Liver (tissue), 9 donors: ENCODE measurements around the gene NKTR. TPM values are rescaled to one million over a fixed set of nuclear protein-coding genes. Genes with fewer than 3 reads are reported as not detected.

Source experiments
- DNase-seq: peaks from one replicate; pipeline ENCODE4 v3.0.0-alpha.2; 2017; ENCODE audit warnings: low spot score
- H3K27ac ChIP-seq, 2 donors: one replicate each; pipeline ENCODE4 v1.7.0; 2013; ENCODE audit warnings: inconsistent platforms in 2 of 2, low read length in 2 of 2, control low read depth in 1 of 2, low read depth in 1 of 2, mild to moderate bottlenecking in 1 of 2
- H3K27me3 ChIP-seq, 4 donors: one replicate each; pipeline versions ENCODE4 v1.6.1 to v1.7.0; 2013; ENCODE audit warnings: low read length in 3 of 4, inconsistent platforms in 1 of 4, mild to moderate bottlenecking in 1 of 4, moderate library complexity in 1 of 4; ENCODE audit not compliant: control insufficient read depth in 4 of 4, insufficient read depth in 4 of 4
- H3K36me3 ChIP-seq, 4 donors: one replicate each; pipeline versions ENCODE4 v1.6.1 to v1.7.0; 2013; ENCODE audit warnings: low read length in 3 of 4, mild to moderate bottlenecking in 3 of 4, low read depth in 1 of 4, moderate library complexity in 1 of 4; ENCODE audit not compliant: control insufficient read depth in 4 of 4, insufficient read depth in 3 of 4
- H3K4me1 ChIP-seq, 4 donors: one replicate each; pipeline versions ENCODE4 v1.6.1 to v1.7.0; 2013; ENCODE audit warnings: low read length in 3 of 4, mild to moderate bottlenecking in 3 of 4, moderate library complexity in 1 of 4; ENCODE audit not compliant: control insufficient read depth in 4 of 4, insufficient read depth in 4 of 4
- H3K4me3 ChIP-seq, 3 donors: one replicate each; pipeline versions ENCODE4 v1.6.1 to v1.7.0; 2013; ENCODE audit warnings: low read length in 3 of 3, control low read depth in 1 of 3, low read depth in 1 of 3, mild to moderate bottlenecking in 1 of 3
- H3K9ac ChIP-seq, 2 donors: one replicate each; pipeline ENCODE4 v1.7.0; 2013; ENCODE audit warnings: low read length in 2 of 2, mild to moderate bottlenecking in 2 of 2, moderate library complexity in 2 of 2, control low read depth in 1 of 2, low read depth in 1 of 2
- H3K9me3 ChIP-seq, 4 donors: one replicate each; pipeline versions ENCODE4 v1.6.1 to v1.7.0; 2013; ENCODE audit warnings: low read length in 3 of 4; ENCODE audit not compliant: control insufficient read depth in 4 of 4
- ATF3 ChIP-seq: IDR thresholded peaks from 2 replicates; pipeline ENCODE4 v1.6.1; 2016; ENCODE audit warnings: antibody characterized with exemption
- CTCF ChIP-seq: fragments of 150-350 bp; IDR thresholded peaks from 2 replicates; pipeline ENCODE4 v1.5.1; 2017; ENCODE audit warnings: improper control_type of control experiment, low read depth, low read length; ENCODE audit not compliant: missing input control
- EGR1 ChIP-seq, 2 donors: IDR thresholded peaks; 2 replicates each; pipeline ENCODE4 v1.6.1; 2016 to 2018; ENCODE audit warnings: antibody characterized with exemption in 2 of 2, low read depth in 2 of 2
- FOXA1 ChIP-seq: IDR thresholded peaks from 2 replicates; pipeline ENCODE4 v1.6.1; 2016; ENCODE audit warnings: antibody characterized with exemption
- FOXA2 ChIP-seq: IDR thresholded peaks from 2 replicates; pipeline ENCODE4 v1.6.1; 2016; ENCODE audit warnings: antibody characterized with exemption
- GABPA ChIP-seq, 2 donors: IDR thresholded peaks in 1 of 2; conservative IDR thresholded peaks in 1 of 2; 2 replicates each; pipeline ENCODE4 v1.6.1; 2016; ENCODE audit warnings: antibody characterized with exemption in 2 of 2, mild to moderate bottlenecking in 1 of 2, moderate library complexity in 1 of 2
- HNF4A ChIP-seq, 2 donors: conservative IDR thresholded peaks; 2 replicates each; pipeline ENCODE4 v1.6.1; 2016; ENCODE audit warnings: antibody characterized with exemption in 2 of 2, mild to moderate bottlenecking in 2 of 2
- HNF4G ChIP-seq: IDR thresholded peaks from 2 replicates; pipeline ENCODE4 v1.6.1; 2016; ENCODE audit warnings: antibody characterized with exemption
- JUND ChIP-seq, 2 donors: IDR thresholded peaks; 2 replicates each; pipeline ENCODE4 v1.6.1; 2016; ENCODE audit warnings: antibody characterized with exemption in 2 of 2
- MAX ChIP-seq: IDR thresholded peaks from 2 replicates; pipeline ENCODE4 v1.6.1; 2016; ENCODE audit warnings: antibody characterized with exemption
- NR2F2 ChIP-seq: IDR thresholded peaks from 2 replicates; pipeline ENCODE4 v1.6.1; 2016; ENCODE audit warnings: antibody characterized with exemption
- RAD21 ChIP-seq, 2 donors: IDR thresholded peaks; 2 replicates each; pipeline ENCODE4 v1.6.1; 2016; ENCODE audit warnings: antibody characterized with exemption in 2 of 2, mild to moderate bottlenecking in 2 of 2
- REST ChIP-seq: IDR thresholded peaks from 2 replicates; pipeline ENCODE4 v1.6.1; 2016; ENCODE audit warnings: antibody characterized with exemption, mild to moderate bottlenecking
- RXRA ChIP-seq, 2 donors: IDR thresholded peaks; 2 replicates each; pipeline ENCODE4 v1.6.1; 2017 to 2018; ENCODE audit warnings: antibody characterized with exemption in 2 of 2, mild to moderate bottlenecking in 1 of 2
- SP1 ChIP-seq: IDR thresholded peaks from 2 replicates; pipeline ENCODE4 v1.6.1; 2018; ENCODE audit warnings: antibody characterized with exemption, mild to moderate bottlenecking
- TAF1 ChIP-seq: conservative IDR thresholded peaks from 2 replicates; pipeline ENCODE4 v1.6.1; 2016; ENCODE audit warnings: antibody characterized with exemption, mild to moderate bottlenecking
- YY1 ChIP-seq: IDR thresholded peaks from 2 replicates; pipeline ENCODE4 v1.6.1; 2016; ENCODE audit warnings: antibody characterized with exemption, mild to moderate bottlenecking
- WGBS: extraction: QIAGEN DNeasy Blood & Tissue Kit; methylation state at CpG from one replicate; pipeline ENCODE4 v1.1.7; 2013; 5-methylcytosine and 5-hydroxymethylcytosine counted together
- polyA plus RNA-seq, 2 donors: library from polyadenylated mRNA; stranded (reverse) in 1 of 2; unstranded in 1 of 2; fragments of 200-250 nt in 1 of 2; fragments of >200 nt in 1 of 2; fragmentation: Nextera tagmentation in 1 of 2; extraction: Ambion mirVana in 1 of 2; gene quantifications; one replicate each; pipeline versions ENCODE4 v1.2.1 to v1.2.3, GENCODE V29; 2013 to 2015
- total RNA-seq, 2 donors: library from RNA; depleted of rRNA; stranded (reverse); fragments of >200 nt; gene quantifications; one replicate each; pipeline ENCODE4 v1.2.3, GENCODE V29; 2014
- donor health status: healthy.
- donor health status: healthy.
- donor health status: healthy.
- donor health status: healthy.
- donor health status: healthy.

The NKTR gene
- total and polyA plus RNA-seq, 4 donors, result 5.8 to 75.5 (median 28.1) TPM

GRCh38 chr3:42656680-42657610 is 56.5 kb downstream of the NKTR start (continued):
- TF ChIP-seq TAF1 (no peak), ATF3 (no peak), SP1 (no peak), GABPA (IDR thresholded peaks at IDR 0.05 in 1 of 2, conservative IDR thresholded peaks at IDR 0.05 in 1 of 2) (no peak)

- 87% methylated on average over 4 of the region's 4 CpGs for WGBS
These were observed 57.2 kb downstream of the NKTR start for GRCh38 chr3:42657675-42658074.

More at GRCh38 chr3:42657675-42658074, 57.2 kb downstream of the NKTR start:
- TF ChIP-seq CTCF (no peak), SP1 (no peak), ATF3 (no peak), EGR1 (IDR thresholded peaks at IDR 0.05; ENCODE audit: low read depth in 2 of 2) (no peak), MAX (no peak), REST (no peak), FOXA2 (no peak), HNF4A (conservative IDR thresholded peaks at IDR 0.05) (no peak), RXRA (IDR thresholded peaks at IDR 0.05) (no peak), FOXA1 (no peak), JUND (IDR thresholded peaks at IDR 0.05) (no peak), YY1 (no peak), NR2F2 (no peak), RAD21 (IDR thresholded peaks at IDR 0.05) (no peak), HNF4G (no peak), TAF1 (no peak)
- H3K27ac ChIP-seq, result no peak overlapping the region
- no peak overlapping the region for H3K9ac ChIP-seq
- no peaks in the 10 kb centered on the region for H3K9me3 ChIP-seq
- peaks cover 3 to 13% (median 10%) of the 10 kb centered on the region in 4 donors for H3K4me1 ChIP-seq
- no peaks in the 10 kb centered on the region for H3K27me3 ChIP-seq
- DNase-seq, result no peak
- no peak overlapping the region for H3K4me3 ChIP-seq
- H3K36me3 ChIP-seq, result peaks cover 0 to 4% (median 1%) of the 10 kb centered on the region in 4 donors
